GM23338 (cell line): ENCODE data around the gene KIF5A.

Experiments
- CREB1 ChIP-seq: fragments of 250-450 bp; sonication (Bioruptor Pico); IDR thresholded peaks from 2 replicates; pipeline ENCODE4 v1.5.0; 2020; ENCODE audit warnings: low read depth, mild to moderate bottlenecking, moderate library complexity
- EZH2 ChIP-seq: fragments of 200-600 bp; sonication (generic); IDR thresholded peaks from one replicate; pipeline ENCODE4 v1.8.0; 2017; ENCODE audit warnings: antibody characterized with exemption, mild to moderate bottlenecking, low read depth; ENCODE audit not compliant: unreplicated experiment
- EZH2phosphoT487 ChIP-seq: fragments of 200-600 bp; sonication (generic); IDR thresholded peaks from one replicate; pipeline ENCODE4 v1.8.1; 2018; ENCODE audit warnings: antibody characterized with exemption; ENCODE audit not compliant: unreplicated experiment
- JUNB ChIP-seq: IDR thresholded peaks from one replicate; pipeline ENCODE4 v1.6.1; 2016; ENCODE audit warnings: antibody characterized with exemption; ENCODE audit not compliant: unreplicated experiment
- POLR2AphosphoS5 ChIP-seq: IDR thresholded peaks from 2 replicates; pipeline ENCODE4 v1.6.1; 2016; ENCODE audit warnings: antibody characterized with exemption, low read depth
- REST ChIP-seq: IDR thresholded peaks from one replicate; pipeline ENCODE4 v1.6.1; 2018; ENCODE audit warnings: antibody characterized with exemption; ENCODE audit not compliant: unreplicated experiment
- STAT1 ChIP-seq: IDR thresholded peaks from one replicate; pipeline ENCODE4 v1.6.1; 2016; ENCODE audit warnings: antibody characterized with exemption; ENCODE audit not compliant: unreplicated experiment
- ZNF114 ChIP-seq: fragments of 250-450 bp; sonication (Bioruptor Pico); IDR thresholded peaks from 2 replicates; pipeline ENCODE4 v1.5.0; 2020; ENCODE audit warnings: mild to moderate bottlenecking, moderate library complexity
- ZNF331 ChIP-seq: fragments of 250-450 bp; sonication (Bioruptor Pico); IDR thresholded peaks from 2 replicates; pipeline ENCODE4 v1.5.0; 2020; ENCODE audit warnings: low read depth, mild to moderate bottlenecking, moderate library complexity
- TF ChIP-seq, protein P1 (sequence below), 2 experiments: fragments of 200-600 bp in 1 of 2; sonication (generic) in 1 of 2; conservative IDR thresholded peaks; 2 replicates each; pipeline versions ENCODE4 v1.5.1 to v1.6.1; 2016 to 2017; ENCODE audit warnings: antibody characterized with exemption in 2 of 2, low read depth in 2 of 2, mild to moderate bottlenecking in 2 of 2, moderate library complexity in 1 of 2
- TF ChIP-seq, protein P2 (sequence below): IDR thresholded peaks from 2 replicates; pipeline ENCODE4 v1.6.1; 2016; ENCODE audit warnings: antibody characterized with exemption

GRCh38 chr12:57539134-57539768 is 10.6 kb upstream of the KIF5A start:
- no peak for TF ChIP-seq POLR2AphosphoS5
- TF ChIP-seq, protein P1, sequence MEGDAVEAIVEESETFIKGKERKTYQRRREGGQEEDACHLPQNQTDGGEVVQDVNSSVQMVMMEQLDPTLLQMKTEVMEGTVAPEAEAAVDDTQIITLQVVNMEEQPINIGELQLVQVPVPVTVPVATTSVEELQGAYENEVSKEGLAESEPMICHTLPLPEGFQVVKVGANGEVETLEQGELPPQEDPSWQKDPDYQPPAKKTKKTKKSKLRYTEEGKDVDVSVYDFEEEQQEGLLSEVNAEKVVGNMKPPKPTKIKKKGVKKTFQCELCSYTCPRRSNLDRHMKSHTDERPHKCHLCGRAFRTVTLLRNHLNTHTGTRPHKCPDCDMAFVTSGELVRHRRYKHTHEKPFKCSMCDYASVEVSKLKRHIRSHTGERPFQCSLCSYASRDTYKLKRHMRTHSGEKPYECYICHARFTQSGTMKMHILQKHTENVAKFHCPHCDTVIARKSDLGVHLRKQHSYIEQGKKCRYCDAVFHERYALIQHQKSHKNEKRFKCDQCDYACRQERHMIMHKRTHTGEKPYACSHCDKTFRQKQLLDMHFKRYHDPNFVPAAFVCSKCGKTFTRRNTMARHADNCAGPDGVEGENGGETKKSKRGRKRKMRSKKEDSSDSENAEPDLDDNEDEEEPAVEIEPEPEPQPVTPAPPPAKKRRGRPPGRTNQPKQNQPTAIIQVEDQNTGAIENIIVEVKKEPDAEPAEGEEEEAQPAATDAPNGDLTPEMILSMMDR (conservative IDR thresholded peaks at IDR 0.05; ENCODE audit: low read depth in 2 of 2): no peak
- no peak for TF ChIP-seq EZH2phosphoT487
- no peak for TF ChIP-seq EZH2
- TF ChIP-seq JUNB: no peak
- TF ChIP-seq REST: no peak
- no peak for TF ChIP-seq STAT1
- TF ChIP-seq ZNF331 (CRISPR knock-in tag): no peak
- TF ChIP-seq, protein P2, sequence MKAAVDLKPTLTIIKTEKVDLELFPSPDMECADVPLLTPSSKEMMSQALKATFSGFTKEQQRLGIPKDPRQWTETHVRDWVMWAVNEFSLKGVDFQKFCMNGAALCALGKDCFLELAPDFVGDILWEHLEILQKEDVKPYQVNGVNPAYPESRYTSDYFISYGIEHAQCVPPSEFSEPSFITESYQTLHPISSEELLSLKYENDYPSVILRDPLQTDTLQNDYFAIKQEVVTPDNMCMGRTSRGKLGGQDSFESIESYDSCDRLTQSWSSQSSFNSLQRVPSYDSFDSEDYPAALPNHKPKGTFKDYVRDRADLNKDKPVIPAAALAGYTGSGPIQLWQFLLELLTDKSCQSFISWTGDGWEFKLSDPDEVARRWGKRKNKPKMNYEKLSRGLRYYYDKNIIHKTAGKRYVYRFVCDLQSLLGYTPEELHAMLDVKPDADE: no peak
- TF ChIP-seq ZNF114: no peak
- TF ChIP-seq CREB1 (CRISPR knock-in tag): no peak
